ENCODE results near the gene FYN. TPM values are rescaled to one million over a fixed set of nuclear protein-coding genes. Genes with fewer than 3 reads are reported as not detected.

FYN gene
- total and polyA plus RNA-seq, 10 of the 15 experiments (the other 5 are each of a cell fraction or from before 2014, with no cell fraction given) = 51.4 to 247 (median 138) TPM

DNA sequence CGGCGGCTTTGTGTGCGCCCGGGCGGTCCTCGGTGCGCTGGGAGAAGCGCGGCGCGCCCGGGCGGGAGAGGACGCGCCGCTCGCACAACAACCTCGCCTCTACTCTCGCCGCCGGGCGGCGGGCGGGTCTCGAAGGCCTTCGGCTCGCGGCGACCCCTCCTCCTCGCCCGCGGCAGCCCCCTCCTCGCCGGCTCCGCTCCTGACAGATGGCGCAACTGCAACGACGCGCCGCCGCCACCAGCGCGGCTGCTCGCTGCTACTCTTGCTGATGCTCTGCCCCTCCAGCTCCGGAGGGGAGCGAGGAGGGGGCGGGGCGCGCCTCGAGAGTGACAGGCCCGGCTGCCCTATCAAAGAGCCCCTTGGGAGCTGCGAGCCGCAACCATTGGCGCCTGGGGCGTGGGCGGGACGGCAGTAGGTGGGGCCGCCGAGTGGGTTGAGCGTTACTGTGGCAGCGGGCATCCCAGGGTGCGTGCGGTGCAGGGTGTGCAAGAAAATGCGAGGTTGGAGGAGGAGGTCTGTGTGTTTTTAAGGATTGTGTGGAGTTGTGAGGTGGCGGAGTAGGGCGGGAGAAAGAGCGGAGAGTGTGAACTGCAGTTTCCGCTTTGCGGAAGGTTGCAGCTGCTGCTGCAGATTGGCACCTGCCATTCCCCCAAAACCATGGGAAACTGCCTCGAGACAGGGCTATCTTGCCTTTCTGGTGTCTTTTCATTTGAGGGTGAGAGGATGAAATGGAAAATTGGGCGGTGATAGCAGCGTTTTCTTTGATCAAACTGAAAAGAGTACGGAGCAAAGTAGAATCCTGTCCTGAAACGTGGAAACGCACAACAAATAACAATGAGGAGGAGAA is at the start of gene FYN (continued):
- TF ChIP-seq ZBTB4 (CRISPR knock-in tag; IDR thresholded peaks at IDR 0.05) = no peak
- no peak for TF ChIP-seq ELK1 (IDR thresholded peaks at IDR 0.05; ENCODE audit: low read depth, low read length)
- no peak for TF ChIP-seq NFXL1 (IDR thresholded peaks at IDR 0.05; ENCODE audit: borderline replicate concordance)
- no peak for TF ChIP-seq ATF3 (IDR thresholded peaks at IDR 0.05; ENCODE audit: borderline replicate concordance, extremely low read depth, low read depth, low read length)
- TF ChIP-seq ZZZ3 (IDR thresholded peaks at IDR 0.05; ENCODE audit: control insufficient read depth, insufficient read length, low read depth) = no peak
- TF ChIP-seq RCOR1 (conservative IDR thresholded peaks at IDR 0.05; ENCODE audit: low read depth, low read length) = no peak
- peak; percentile 97; the same call in 1 of the 2 replicates for TF ChIP-seq HDGF (IDR thresholded peaks at IDR 0.05)
- TF ChIP-seq YY1 (IDR thresholded peaks at IDR 0.05; ENCODE audit: low read depth, low read length) = peak; percentile 65; the same call in 1 of the 2 replicates
- TF ChIP-seq JUND (IDR thresholded peaks at IDR 0.05; ENCODE audit: low read depth, low read length) = no peak
- no peak for TF ChIP-seq EZH2 (IDR thresholded peaks at IDR 0.05; ENCODE audit: borderline replicate concordance, control insufficient read depth, low read depth, low read length)
- no peak for TF ChIP-seq NR2C1 (IDR thresholded peaks at IDR 0.05)
- TF ChIP-seq CBX5 (IDR thresholded peaks at IDR 0.05; ENCODE audit: low read depth) = no peak
- TF ChIP-seq, protein P1, sequence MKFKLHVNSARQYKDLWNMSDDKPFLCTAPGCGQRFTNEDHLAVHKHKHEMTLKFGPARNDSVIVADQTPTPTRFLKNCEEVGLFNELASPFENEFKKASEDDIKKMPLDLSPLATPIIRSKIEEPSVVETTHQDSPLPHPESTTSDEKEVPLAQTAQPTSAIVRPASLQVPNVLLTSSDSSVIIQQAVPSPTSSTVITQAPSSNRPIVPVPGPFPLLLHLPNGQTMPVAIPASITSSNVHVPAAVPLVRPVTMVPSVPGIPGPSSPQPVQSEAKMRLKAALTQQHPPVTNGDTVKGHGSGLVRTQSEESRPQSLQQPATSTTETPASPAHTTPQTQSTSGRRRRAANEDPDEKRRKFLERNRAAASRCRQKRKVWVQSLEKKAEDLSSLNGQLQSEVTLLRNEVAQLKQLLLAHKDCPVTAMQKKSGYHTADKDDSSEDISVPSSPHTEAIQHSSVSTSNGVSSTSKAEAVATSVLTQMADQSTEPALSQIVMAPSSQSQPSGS (IDR thresholded peaks at IDR 0.05; ENCODE audit: low read length) = no peak
- TF ChIP-seq LARP7 (IDR thresholded peaks at IDR 0.05) = peak; percentile 46; the same call in 1 of the 2 replicates
- TF ChIP-seq POLR2A (IDR thresholded peaks at IDR 0.05; ENCODE audit: low read depth, low read length) = peak; percentile 95
- no peak for TF ChIP-seq SREBF2 (IDR thresholded peaks at IDR 0.05; ENCODE audit: low read length)
- TF ChIP-seq, protein P2, sequence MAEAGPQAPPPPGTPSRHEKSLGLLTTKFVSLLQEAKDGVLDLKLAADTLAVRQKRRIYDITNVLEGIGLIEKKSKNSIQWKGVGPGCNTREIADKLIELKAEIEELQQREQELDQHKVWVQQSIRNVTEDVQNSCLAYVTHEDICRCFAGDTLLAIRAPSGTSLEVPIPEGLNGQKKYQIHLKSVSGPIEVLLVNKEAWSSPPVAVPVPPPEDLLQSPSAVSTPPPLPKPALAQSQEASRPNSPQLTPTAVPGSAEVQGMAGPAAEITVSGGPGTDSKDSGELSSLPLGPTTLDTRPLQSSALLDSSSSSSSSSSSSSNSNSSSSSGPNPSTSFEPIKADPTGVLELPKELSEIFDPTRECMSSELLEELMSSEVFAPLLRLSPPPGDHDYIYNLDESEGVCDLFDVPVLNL (IDR thresholded peaks at IDR 0.05; ENCODE audit: low read depth, low read length) = no peak
- TF ChIP-seq USF2 (IDR thresholded peaks at IDR 0.05; ENCODE audit: borderline replicate concordance, low read depth, low read length) = no peak
- TF ChIP-seq TARDBP (IDR thresholded peaks at IDR 0.05; ENCODE audit: borderline replicate concordance) = no peak
- TF ChIP-seq IKZF1 (conservative IDR thresholded peaks at IDR 0.05) = 0 out of 2 replicates have a peak, but pooled peaks have one; percentile 60
- TF ChIP-seq NR2F1 (conservative IDR thresholded peaks at IDR 0.05) = no peak
- no peak for TF ChIP-seq RFX5 (IDR thresholded peaks at IDR 0.05; ENCODE audit: low read depth, low read length)
- no peak for TF ChIP-seq MTA2 (IDR thresholded peaks at IDR 0.05; ENCODE audit: low read depth)
- no peak for TF ChIP-seq IRF4 (IDR thresholded peaks at IDR 0.05; ENCODE audit: low read depth, low read length)
